ENCODE measurements around the gene CD59. TPM values are rescaled to one million over a fixed set of nuclear protein-coding genes. Genes with fewer than 3 reads are reported as not detected.

The CD59 gene
- total RNA-seq, 1 experiment from 2014 or later: 736 TPM

DNA sequence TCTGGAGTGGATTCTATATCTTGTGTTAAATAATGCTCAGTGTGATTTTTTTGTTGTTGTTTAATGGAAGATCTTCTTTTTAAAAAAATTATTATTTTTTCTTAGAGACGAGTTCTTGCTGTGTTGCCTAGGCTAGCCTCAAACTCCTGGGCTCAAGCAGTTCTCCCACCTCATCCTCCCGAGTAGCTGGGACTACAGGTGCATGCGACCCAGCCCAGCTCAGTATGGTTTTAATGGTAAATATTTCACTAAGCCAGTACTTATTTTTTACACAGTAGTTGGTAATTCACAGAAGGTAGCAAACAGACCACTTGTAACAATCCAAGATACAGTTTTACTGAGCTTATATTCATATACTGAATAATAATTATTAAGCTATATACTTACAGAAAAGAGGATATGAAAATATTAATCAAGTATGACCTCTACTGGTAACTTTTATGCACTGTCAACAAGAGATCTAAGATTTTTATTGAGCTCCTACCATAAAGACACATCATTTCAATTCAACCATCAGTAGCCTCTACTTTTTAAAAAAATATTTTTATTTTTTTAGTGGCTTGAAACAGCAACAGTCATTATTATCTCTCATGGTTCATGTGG lies 6.1 kb upstream of the CD59 start:
- no peak overlapping the region for H3K4me3 ChIP-seq (ENCODE audit: low read depth in 2 of 2, low read length in 2 of 2)
- peak overlapping the region; percentile 32; the same call in 1 of the 2 replicates for H3K27ac ChIP-seq (ENCODE audit: low read length)
- ChIA-PET CTCF (interaction anchor here (0.6 to 1.6 kb wide), 15 partner anchors 8 to 381 kb away, joined by 3 to 18 read pairs (median 3); partner anchors contain the start of gene C11orf91), POLR2A (no interaction called here)
- no peaks in the 10 kb centered on the region for H3K27me3 ChIP-seq (ENCODE audit: control insufficient read depth, insufficient read depth, low read length)
- TF ChIP-seq TCF7L2 (IDR thresholded peaks at IDR 0.05; ENCODE audit: low read depth, low read length) (no peak), POLR2AphosphoS5 (IDR thresholded peaks at IDR 0.05; ENCODE audit: low read depth, low read length) (no peak), SIN3A (IDR thresholded peaks at IDR 0.05; ENCODE audit: borderline replicate concordance, insufficient read depth, low read depth, low read length) (no peak)
- TF ChIP-seq, protein P1, sequence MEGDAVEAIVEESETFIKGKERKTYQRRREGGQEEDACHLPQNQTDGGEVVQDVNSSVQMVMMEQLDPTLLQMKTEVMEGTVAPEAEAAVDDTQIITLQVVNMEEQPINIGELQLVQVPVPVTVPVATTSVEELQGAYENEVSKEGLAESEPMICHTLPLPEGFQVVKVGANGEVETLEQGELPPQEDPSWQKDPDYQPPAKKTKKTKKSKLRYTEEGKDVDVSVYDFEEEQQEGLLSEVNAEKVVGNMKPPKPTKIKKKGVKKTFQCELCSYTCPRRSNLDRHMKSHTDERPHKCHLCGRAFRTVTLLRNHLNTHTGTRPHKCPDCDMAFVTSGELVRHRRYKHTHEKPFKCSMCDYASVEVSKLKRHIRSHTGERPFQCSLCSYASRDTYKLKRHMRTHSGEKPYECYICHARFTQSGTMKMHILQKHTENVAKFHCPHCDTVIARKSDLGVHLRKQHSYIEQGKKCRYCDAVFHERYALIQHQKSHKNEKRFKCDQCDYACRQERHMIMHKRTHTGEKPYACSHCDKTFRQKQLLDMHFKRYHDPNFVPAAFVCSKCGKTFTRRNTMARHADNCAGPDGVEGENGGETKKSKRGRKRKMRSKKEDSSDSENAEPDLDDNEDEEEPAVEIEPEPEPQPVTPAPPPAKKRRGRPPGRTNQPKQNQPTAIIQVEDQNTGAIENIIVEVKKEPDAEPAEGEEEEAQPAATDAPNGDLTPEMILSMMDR (IDR thresholded peaks at IDR 0.05): peak; percentile 65
- no peaks in the 10 kb centered on the region; the same call in 1 of the 2 replicates for H3K36me3 ChIP-seq (ENCODE audit: control insufficient read depth, insufficient read depth, low read length)
- no peak for DNase-seq (ENCODE audit: low read depth, low spot score)
- H3K9me3 ChIP-seq (ENCODE audit: control insufficient read depth, insufficient read depth, low read depth, low read length): no peaks in the 10 kb centered on the region
- intact Hi-C loops (cut with micrococcal nuclease; ENCODE audit: unreplicated experiment): loop anchor here (5.0 kb wide), 1 partner anchor 380 kb away; no protein-coding TSS in a partner anchor
- peak; percentile 82 for ATAC-seq
- no TSS peak for BruUV-seq (replicated peaks)
- peaks cover 15% of the 10 kb centered on the region for H3K4me1 ChIP-seq (ENCODE audit: control insufficient read depth, insufficient read depth, low read length)
- in situ Hi-C loops (cut with HindIII; ENCODE audit: low pct_unique_long_range_greater_than_20kb, low sequenced_read_pairs): no loop called here

DNA sequence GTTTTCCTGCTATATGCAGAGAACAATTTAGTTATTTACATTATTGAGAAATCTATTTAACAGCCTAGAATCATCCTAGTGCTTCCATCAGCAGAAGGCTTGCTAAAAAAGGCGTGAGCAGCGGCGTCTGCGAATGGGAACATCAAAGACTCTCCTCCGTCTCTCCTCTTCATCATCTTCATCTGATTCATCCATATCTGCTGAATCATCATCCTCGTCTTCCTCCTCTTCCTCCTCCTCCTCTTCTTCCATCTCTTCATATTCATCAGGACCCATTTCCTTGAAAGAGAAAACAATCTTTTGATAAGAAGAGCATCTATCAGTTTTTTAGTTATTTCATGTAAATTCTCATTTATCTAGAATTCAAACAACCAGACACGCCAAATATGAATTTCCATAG lies 5.6 kb upstream of the CD59 start:
- DNase-seq (ENCODE audit: low read depth, low spot score) (no peak), ATAC-seq (no peak)
- TF ChIP-seq POLR2AphosphoS5 (IDR thresholded peaks at IDR 0.05; ENCODE audit: low read depth, low read length) (no peak), TCF7L2 (IDR thresholded peaks at IDR 0.05; ENCODE audit: low read depth, low read length) (no peak), SIN3A (IDR thresholded peaks at IDR 0.05; ENCODE audit: borderline replicate concordance, insufficient read depth, low read depth, low read length) (no peak)
- TF ChIP-seq, protein P1 (IDR thresholded peaks at IDR 0.05): no peak
- TF ChIP-seq, protein P2, sequence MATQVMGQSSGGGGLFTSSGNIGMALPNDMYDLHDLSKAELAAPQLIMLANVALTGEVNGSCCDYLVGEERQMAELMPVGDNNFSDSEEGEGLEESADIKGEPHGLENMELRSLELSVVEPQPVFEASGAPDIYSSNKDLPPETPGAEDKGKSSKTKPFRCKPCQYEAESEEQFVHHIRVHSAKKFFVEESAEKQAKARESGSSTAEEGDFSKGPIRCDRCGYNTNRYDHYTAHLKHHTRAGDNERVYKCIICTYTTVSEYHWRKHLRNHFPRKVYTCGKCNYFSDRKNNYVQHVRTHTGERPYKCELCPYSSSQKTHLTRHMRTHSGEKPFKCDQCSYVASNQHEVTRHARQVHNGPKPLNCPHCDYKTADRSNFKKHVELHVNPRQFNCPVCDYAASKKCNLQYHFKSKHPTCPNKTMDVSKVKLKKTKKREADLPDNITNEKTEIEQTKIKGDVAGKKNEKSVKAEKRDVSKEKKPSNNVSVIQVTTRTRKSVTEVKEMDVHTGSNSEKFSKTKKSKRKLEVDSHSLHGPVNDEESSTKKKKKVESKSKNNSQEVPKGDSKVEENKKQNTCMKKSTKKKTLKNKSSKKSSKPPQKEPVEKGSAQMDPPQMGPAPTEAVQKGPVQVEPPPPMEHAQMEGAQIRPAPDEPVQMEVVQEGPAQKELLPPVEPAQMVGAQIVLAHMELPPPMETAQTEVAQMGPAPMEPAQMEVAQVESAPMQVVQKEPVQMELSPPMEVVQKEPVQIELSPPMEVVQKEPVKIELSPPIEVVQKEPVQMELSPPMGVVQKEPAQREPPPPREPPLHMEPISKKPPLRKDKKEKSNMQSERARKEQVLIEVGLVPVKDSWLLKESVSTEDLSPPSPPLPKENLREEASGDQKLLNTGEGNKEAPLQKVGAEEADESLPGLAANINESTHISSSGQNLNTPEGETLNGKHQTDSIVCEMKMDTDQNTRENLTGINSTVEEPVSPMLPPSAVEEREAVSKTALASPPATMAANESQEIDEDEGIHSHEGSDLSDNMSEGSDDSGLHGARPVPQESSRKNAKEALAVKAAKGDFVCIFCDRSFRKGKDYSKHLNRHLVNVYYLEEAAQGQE (IDR thresholded peaks at IDR 0.05; ENCODE audit: insufficient read depth in 1 of 2, low read depth in 2 of 2, low read length in 1 of 2): no peak
- no peaks in the 10 kb centered on the region for H3K9me3 ChIP-seq (ENCODE audit: control insufficient read depth, insufficient read depth, low read depth, low read length)
- peaks cover 20% of the 10 kb centered on the region for H3K4me1 ChIP-seq (ENCODE audit: control insufficient read depth, insufficient read depth, low read length)
- H3K27me3 ChIP-seq (ENCODE audit: control insufficient read depth, insufficient read depth, low read length): no peaks in the 10 kb centered on the region
- H3K27ac ChIP-seq (ENCODE audit: low read length): peak overlapping the region; percentile 32; the same call in 1 of the 2 replicates
- in situ Hi-C loops (cut with HindIII; ENCODE audit: low pct_unique_long_range_greater_than_20kb, low sequenced_read_pairs): no loop called here
- no peaks in the 10 kb centered on the region; the same call in 1 of the 2 replicates for H3K36me3 ChIP-seq (ENCODE audit: control insufficient read depth, insufficient read depth, low read length)
- intact Hi-C loops (cut with micrococcal nuclease; ENCODE audit: unreplicated experiment): loop anchor here (5.0 kb wide), 1 partner anchor 380 kb away; no protein-coding TSS in a partner anchor
- H3K4me3 ChIP-seq (ENCODE audit: low read depth in 2 of 2, low read length in 2 of 2): no peak overlapping the region
- ChIA-PET CTCF (interaction anchor here (0.6 to 1.6 kb wide), 9 partner anchors 25 to 198 kb away, joined by 3 to 18 read pairs (median 3); partner anchors contain the start of gene C11orf91), POLR2A (interaction anchor here (0.6 kb wide), 1 partner anchor 61 kb away, joined by 3 read pairs; no protein-coding TSS in a partner anchor)
- TSS peak; percentile 47 for BruUV-seq (replicated peaks)
